ENCODE data around the gene PCCA.
A peak's percentile ranks its signal among the peaks of the same experiment; 100 is the strongest.

The PCCA gene

GRCh38 chr13:100362781-100363180, 273.9 kb downstream of the PCCA start:
- no peak for TF ChIP-seq ISL1 (CRISPR knock-in tag; IDR thresholded peaks at IDR 0.05)
- no peak for TF ChIP-seq ZC3H10 (CRISPR knock-in tag; IDR thresholded peaks at IDR 0.05)
- no peak for TF ChIP-seq TOX (CRISPR knock-in tag; IDR thresholded peaks at IDR 0.05; ENCODE audit: borderline replicate concordance)
- TF ChIP-seq GLIS3 (CRISPR knock-in tag; IDR thresholded peaks at IDR 0.05), result no peak
- TF ChIP-seq ZFP3 (CRISPR knock-in tag; IDR thresholded peaks at IDR 0.05), result no peak
- TF ChIP-seq OSR1 (CRISPR knock-in tag; IDR thresholded peaks at IDR 0.05), result no peak
- no peak for TF ChIP-seq PPARA (CRISPR knock-in tag; IDR thresholded peaks at IDR 0.05; ENCODE audit: borderline replicate concordance)
- no peak for TF ChIP-seq ESRRG (CRISPR knock-in tag; IDR thresholded peaks at IDR 0.05)
- no peak for TF ChIP-seq BACH2 (CRISPR knock-in tag; IDR thresholded peaks at IDR 0.05; ENCODE audit: borderline replicate concordance)
- no peak for TF ChIP-seq CSRNP3 (CRISPR knock-in tag; IDR thresholded peaks at IDR 0.05)
- no peak for TF ChIP-seq TSHZ2 (CRISPR knock-in tag; IDR thresholded peaks at IDR 0.05)
- TF ChIP-seq, protein P1, sequence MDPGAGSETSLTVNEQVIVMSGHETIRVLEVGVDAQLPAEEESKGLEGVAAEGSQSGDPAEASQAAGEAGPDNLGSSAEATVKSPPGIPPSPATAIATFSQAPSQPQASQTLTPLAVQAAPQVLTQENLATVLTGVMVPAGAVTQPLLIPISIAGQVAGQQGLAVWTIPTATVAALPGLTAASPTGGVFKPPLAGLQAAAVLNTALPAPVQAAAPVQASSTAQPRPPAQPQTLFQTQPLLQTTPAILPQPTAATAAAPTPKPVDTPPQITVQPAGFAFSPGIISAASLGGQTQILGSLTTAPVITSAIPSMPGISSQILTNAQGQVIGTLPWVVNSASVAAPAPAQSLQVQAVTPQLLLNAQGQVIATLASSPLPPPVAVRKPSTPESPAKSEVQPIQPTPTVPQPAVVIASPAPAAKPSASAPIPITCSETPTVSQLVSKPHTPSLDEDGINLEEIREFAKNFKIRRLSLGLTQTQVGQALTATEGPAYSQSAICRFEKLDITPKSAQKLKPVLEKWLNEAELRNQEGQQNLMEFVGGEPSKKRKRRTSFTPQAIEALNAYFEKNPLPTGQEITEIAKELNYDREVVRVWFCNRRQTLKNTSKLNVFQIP (CRISPR knock-in tag; IDR thresholded peaks at IDR 0.05; ENCODE audit: borderline replicate concordance, low read depth), result no peak
- TF ChIP-seq, protein P2, sequence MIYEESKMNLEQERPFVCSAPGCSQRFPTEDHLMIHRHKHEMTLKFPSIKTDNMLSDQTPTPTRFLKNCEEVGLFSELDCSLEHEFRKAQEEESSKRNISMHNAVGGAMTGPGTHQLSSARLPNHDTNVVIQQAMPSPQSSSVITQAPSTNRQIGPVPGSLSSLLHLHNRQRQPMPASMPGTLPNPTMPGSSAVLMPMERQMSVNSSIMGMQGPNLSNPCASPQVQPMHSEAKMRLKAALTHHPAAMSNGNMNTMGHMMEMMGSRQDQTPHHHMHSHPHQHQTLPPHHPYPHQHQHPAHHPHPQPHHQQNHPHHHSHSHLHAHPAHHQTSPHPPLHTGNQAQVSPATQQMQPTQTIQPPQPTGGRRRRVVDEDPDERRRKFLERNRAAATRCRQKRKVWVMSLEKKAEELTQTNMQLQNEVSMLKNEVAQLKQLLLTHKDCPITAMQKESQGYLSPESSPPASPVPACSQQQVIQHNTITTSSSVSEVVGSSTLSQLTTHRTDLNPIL (CRISPR knock-in tag; IDR thresholded peaks at IDR 0.05; ENCODE audit: low read depth), result no peak
- no peak for ATAC-seq

DNA sequence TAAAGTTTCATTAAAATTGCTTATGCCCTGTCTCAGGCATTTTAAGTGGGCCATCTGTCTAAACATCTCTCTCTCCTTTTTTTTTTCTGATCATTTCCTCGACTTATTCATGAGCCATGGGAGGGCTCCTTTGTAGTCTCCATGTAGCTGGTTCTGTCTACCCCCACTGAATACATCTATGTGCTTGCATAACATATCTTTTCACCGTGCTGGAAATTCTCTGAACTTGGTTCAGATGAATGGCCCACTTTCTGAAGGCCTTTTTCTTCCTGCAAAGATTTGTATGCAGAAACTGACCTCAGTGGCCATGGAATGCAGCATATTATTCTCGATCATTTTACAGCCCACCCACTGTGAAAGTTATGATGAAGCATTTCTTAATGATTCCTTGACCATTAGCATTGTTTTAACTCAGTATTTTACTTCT, 274.4 kb downstream of the PCCA start:
- no peak for TF ChIP-seq TOX (CRISPR knock-in tag; IDR thresholded peaks at IDR 0.05; ENCODE audit: borderline replicate concordance)
- no peak for TF ChIP-seq PPARA (CRISPR knock-in tag; IDR thresholded peaks at IDR 0.05; ENCODE audit: borderline replicate concordance)
- peak; percentile 59 for TF ChIP-seq ISL1 (CRISPR knock-in tag; IDR thresholded peaks at IDR 0.05)
- TF ChIP-seq, protein P2 (CRISPR knock-in tag; IDR thresholded peaks at IDR 0.05; ENCODE audit: low read depth), result no peak
- no peak for TF ChIP-seq RARB (CRISPR knock-in tag; IDR thresholded peaks at IDR 0.05)
- no peak for TF ChIP-seq ZNF565 (CRISPR knock-in tag; conservative IDR thresholded peaks at IDR 0.05; ENCODE audit: low read depth)
- ATAC-seq, result peak; percentile 60

DNA sequence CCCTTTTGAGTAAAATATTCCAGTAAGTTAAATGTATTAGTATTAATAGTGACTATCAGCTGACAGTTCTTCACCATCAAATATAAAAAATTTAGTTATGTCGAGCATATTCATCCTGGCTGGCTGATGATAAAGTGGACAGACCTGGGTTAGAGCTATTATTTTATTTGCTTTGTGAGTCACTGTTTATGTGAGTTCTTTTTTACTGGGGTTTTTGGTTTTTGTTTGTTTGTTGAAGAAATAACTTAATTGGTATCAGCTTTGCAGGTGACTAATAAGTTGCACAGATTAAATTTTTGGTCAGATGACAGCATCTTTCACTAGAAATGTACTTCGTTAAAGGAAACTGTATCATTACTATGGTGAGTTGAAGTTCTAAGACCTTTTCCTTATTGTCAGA, 275.0 kb downstream of the PCCA start:
- ATAC-seq, result peak; percentile 40; the same call in 2 of the 3 replicates
- TF ChIP-seq OSR1 (CRISPR knock-in tag; IDR thresholded peaks at IDR 0.05) (no peak), ZFP3 (CRISPR knock-in tag; IDR thresholded peaks at IDR 0.05) (no peak), ESRRG (CRISPR knock-in tag; IDR thresholded peaks at IDR 0.05) (no peak), ZFP30 (CRISPR knock-in tag; IDR thresholded peaks at IDR 0.05) (no peak), ZNF8 (CRISPR knock-in tag; IDR thresholded peaks at IDR 0.05) (no peak), ZNF70 (CRISPR knock-in tag; IDR thresholded peaks at IDR 0.05) (no peak), ZNF565 (CRISPR knock-in tag; conservative IDR thresholded peaks at IDR 0.05; ENCODE audit: low read depth) (no peak), CSRNP3 (CRISPR knock-in tag; IDR thresholded peaks at IDR 0.05) (no peak)

Data from SK-N-SH treated with all-trans-retinoic acid at 6 μM for 48 hours (cell line).